Prostate gland (tissue), 2 donors: Measurements from ENCODE around the gene FAM53B. TPM values are rescaled to one million over a fixed set of nuclear protein-coding genes. Genes with fewer than 3 reads are reported as not detected.
"Not testable (repeated sequence)": the region's sequence is repeated elsewhere in the genome, so short reads cannot be mapped to it uniquely, and the experiment has no call there.

Source experiments
- DNase-seq: peaks from one replicate; pipeline ENCODE4 v3.0.0-alpha.2; 2019; ENCODE audit warnings: low spot score
- H3K27ac ChIP-seq, 2 donors: fragments of 200-600 bp; sonication (generic); 2 replicates each; pipeline ENCODE4 v1.5.1; 2017 to 2019
- H3K27me3 ChIP-seq: fragments of 200-600 bp; sonication (generic); replicated peaks from 2 replicates; pipeline ENCODE4 v1.5.1; 2019; ENCODE audit not compliant: insufficient read depth
- H3K36me3 ChIP-seq, 2 donors: fragments of 200-600 bp; sonication (generic); 1 replicate in 1 of 2; 2 replicates in 1 of 2; pipeline versions ENCODE4 v1.5.1 to v1.8.1; 2017 to 2019
- H3K4me1 ChIP-seq: fragments of 200-600 bp; sonication (generic); replicated peaks from 2 replicates; pipeline ENCODE4 v1.5.1; 2019
- H3K4me3 ChIP-seq, 2 donors: fragments of 200-600 bp; sonication (generic); 2 replicates each; pipeline ENCODE4 v1.5.1; 2017 to 2019
- H3K9me3 ChIP-seq: fragments of 200-600 bp; sonication (generic); 2 replicates; pipeline ENCODE4 v1.5.1; 2017
- CTCF ChIP-seq, 4 experiments: fragments of 200-600 bp in 2 of 4; fragments of 450-650 bp in 2 of 4; sonication (generic) in 2 of 4; IDR thresholded peaks; 1 replicate in 3 of 4; 2 replicates in 1 of 4; pipeline ENCODE4 v1.5.1; 2016 to 2019; ENCODE audit warnings: antibody characterized with exemption in 4 of 4, mild to moderate bottlenecking in 2 of 4, moderate library complexity in 2 of 4
- POLR2A ChIP-seq: fragments of 450-650 bp; IDR thresholded peaks from one replicate; pipeline ENCODE4 v1.6.1; 2016; ENCODE audit warnings: antibody characterized with exemption, mild to moderate bottlenecking
- POLR2AphosphoS5 ChIP-seq: sonication (generic); formaldehyde crosslinking; IDR thresholded peaks from one replicate; pipeline ENCODE4 v1.6.1; 2017; ENCODE audit warnings: antibody characterized with exemption
- WGBS: methylation state at CpG from one replicate; pipeline ENCODE4 v1.1.5; 2018; 5-methylcytosine and 5-hydroxymethylcytosine counted together
- intact Hi-C: fragments of 100-400 bp; cut with DNase I; formaldehyde crosslinking; loops from one replicate; pipeline ENCODE4 v1.14.2; 2022
- total RNA-seq, 2 donors: library from RNA; depleted of rRNA; stranded (reverse); fragments of >200 nt; gene quantifications; one replicate each; pipeline ENCODE4 v1.1.0, GENCODE V29; 2016

Gene FAM53B
- total RNA-seq, 2 donors from 2014 or later: 28.9 to 101 TPM

DNA sequence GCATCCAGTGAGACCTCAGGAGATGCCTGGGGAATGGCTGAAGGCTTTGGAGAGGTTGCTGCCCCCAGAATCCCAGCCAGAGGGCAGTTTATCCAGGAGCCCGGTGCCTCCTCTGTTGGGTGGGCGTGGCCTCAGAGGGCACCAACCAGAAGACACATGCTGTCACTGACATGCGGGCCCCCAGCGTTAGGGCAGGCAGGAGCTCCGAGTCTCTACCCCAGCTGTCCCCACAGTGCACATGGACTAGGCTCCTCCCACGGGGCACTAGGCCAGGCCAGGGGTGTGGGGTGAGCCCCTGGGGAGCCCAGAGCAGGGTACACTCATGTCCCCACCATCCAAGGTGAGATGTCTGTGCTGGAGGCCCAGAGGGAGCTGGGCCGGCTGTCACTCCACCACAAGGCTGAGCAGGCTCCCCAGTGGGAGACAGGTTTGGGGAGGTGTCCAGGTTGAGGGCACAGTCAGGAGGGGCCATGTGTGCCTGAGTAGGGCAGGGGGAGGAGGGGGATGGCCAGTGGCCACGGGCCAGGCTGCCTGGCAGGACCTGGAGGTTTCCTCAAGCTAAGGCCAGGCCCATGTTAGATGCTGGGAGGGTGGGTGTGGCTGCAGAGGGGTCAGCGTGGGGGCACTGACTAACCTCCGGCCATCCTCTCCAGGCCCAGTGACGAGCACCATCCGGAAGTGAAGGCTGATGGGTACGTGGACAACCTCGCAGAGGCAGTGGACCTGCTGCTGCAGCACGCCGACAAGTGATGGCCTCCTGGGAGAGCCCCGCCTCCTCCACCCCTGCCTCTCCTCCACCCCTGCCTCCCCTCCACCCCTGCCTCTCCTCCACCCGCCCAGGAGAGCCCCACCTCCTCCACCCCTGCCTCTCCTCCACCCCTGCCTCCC, 131.3 kb downstream of the FAM53B start:
- H3K27ac ChIP-seq: no peak overlapping the region
- H3K36me3 ChIP-seq: no peaks in the 10 kb centered on the region
- no peaks in the 10 kb centered on the region for H3K4me1 ChIP-seq
- intact Hi-C loops: no loop called here
- H3K9me3 ChIP-seq: no peaks in the 10 kb centered on the region
- H3K4me3 ChIP-seq: no peak overlapping the region
- WGBS: 49% methylated on average over 18 of the region's 18 CpGs
- H3K27me3 ChIP-seq: no peaks in the 10 kb centered on the region
- DNase-seq: no peak
- no peak for TF ChIP-seq POLR2AphosphoS5
- TF ChIP-seq POLR2A: no peak
- no peak for TF ChIP-seq CTCF (IDR thresholded peaks at IDR 0.05)

GRCh38 chr10:124611738-124612137, 132.4 kb downstream of the FAM53B start:
- TF ChIP-seq POLR2AphosphoS5: no peak
- TF ChIP-seq CTCF (IDR thresholded peaks at IDR 0.05): no peak
- Histone ChIP-seq H3K36me3 (no peaks in the 10 kb centered on the region), H3K4me1 (no peaks in the 10 kb centered on the region), H3K4me3 (no peak overlapping the region), H3K27ac (no peak overlapping the region), H3K27me3 (no peaks in the 10 kb centered on the region), H3K9me3 (no peaks in the 10 kb centered on the region)
- DNase-seq: no peak
- WGBS: 70% methylated on average over 11 of the region's 11 CpGs
- intact Hi-C loops: no loop called here

DNA sequence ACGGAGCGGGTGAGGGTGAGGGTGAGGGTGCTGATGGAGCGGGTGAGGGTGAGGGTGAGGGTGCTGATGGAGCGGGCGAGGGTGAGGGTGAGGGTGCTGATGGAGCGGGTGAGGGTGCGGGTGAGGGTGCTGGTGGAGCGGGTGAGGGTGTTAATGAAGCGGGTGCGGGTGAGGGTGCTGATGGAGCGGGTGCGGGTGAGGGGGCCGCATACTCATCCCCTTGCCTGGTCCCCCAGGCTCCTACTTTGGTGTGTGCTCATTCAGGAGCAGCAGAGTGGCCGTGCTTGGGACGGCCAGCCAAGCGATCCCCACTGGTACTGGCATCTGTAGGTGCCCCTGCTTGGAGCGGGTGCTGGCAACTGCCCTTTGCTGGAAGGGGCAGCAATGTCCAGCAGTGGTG, 133.3 kb downstream of the FAM53B start:
- H3K27me3 ChIP-seq, H3K36me3 ChIP-seq, H3K9me3 ChIP-seq, H3K4me1 ChIP-seq, H3K4me3 ChIP-seq, H3K27ac ChIP-seq, intact Hi-C loops, DNase-seq: not testable (repeated sequence)
- WGBS: 94% methylated on average over 14 of the region's 17 CpGs

GRCh38 chr10:124610186-124610585, 134.0 kb downstream of the FAM53B start:
- H3K27ac ChIP-seq, H3K27me3 ChIP-seq, H3K9me3 ChIP-seq, H3K4me3 ChIP-seq, intact Hi-C loops, H3K4me1 ChIP-seq, H3K36me3 ChIP-seq, DNase-seq: not testable (repeated sequence)
- 93% methylated on average over 18 of the region's 19 CpGs for WGBS

- no peaks in the 10 kb centered on the region for H3K27me3 ChIP-seq
- TF ChIP-seq POLR2A (no peak), CTCF (IDR thresholded peaks at IDR 0.05) (no peak), POLR2AphosphoS5 (no peak)
- no peak for DNase-seq
- H3K9me3 ChIP-seq: no peaks in the 10 kb centered on the region
- H3K36me3 ChIP-seq: no peaks in the 10 kb centered on the region
- H3K4me1 ChIP-seq: no peaks in the 10 kb centered on the region
- intact Hi-C loops: no loop called here
- no peak overlapping the region for H3K4me3 ChIP-seq
- no peak overlapping the region for H3K27ac ChIP-seq
- WGBS: 85% methylated on average over 11 of the region's 11 CpGs
Measured at GRCh38 chr10:124609698-124610097, 134.5 kb downstream of the FAM53B start.

DNA sequence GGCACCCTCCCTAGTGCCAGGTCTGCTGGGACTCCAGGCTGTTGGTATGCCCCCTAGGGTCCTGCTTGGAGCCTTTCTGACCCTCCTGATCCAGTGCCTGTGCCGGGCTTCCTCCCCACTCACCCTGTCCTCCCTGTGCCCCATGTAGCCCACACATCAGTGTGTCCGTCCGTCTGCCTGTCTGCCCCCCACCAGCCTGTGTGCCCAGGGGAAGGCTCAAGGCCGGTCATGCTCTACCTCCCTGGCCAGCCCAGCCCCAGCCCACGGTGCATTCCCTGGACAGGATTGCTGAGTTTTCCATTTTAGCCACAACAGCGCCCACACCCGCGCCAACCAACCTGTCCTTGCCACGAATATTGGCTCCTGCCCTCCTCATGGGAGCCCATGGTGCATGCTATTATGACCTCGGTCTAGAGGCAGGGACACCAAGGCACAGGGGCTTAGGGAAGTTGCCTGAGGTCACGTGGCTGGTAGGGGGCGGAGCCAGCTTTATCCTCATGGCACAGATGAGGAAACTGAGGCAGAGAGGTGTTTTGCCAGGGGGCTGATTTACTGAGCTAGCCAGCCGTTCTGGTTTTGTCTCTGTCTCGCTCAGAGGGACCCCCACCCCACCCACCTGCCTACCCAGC, 136.0 kb downstream of the FAM53B start:
- no peaks in the 10 kb centered on the region for H3K27me3 ChIP-seq
- H3K9me3 ChIP-seq: no peaks in the 10 kb centered on the region
- H3K36me3 ChIP-seq: no peaks in the 10 kb centered on the region
- intact Hi-C loops: no loop called here
- 92% methylated on average over 14 of the region's 14 CpGs for WGBS
- no peak for DNase-seq
- no peak for TF ChIP-seq POLR2AphosphoS5
- TF ChIP-seq POLR2A: no peak
- no peak for TF ChIP-seq CTCF (IDR thresholded peaks at IDR 0.05)
- no peak overlapping the region for H3K4me3 ChIP-seq
- H3K4me1 ChIP-seq: no peaks in the 10 kb centered on the region
- H3K27ac ChIP-seq: no peak overlapping the region
